CD4-positive, alpha-beta T cell treated with Interleukin-15 for 4 hours (primary cell): ENCODE results near the gene DVL1.
"Not testable (repeated sequence)": the region's sequence is repeated elsewhere in the genome, so short reads cannot be mapped to it uniquely, and the experiment has no call there.

Experiments
- DNase-seq: peaks from one replicate; pipeline ENCODE4 v3.0.0-alpha.2; 2020; ENCODE audit warnings: low spot score

The DVL1 gene

GRCh38 chr1:1373051-1373814 lies 24.0 kb upstream of the DVL1 start:
- DNase-seq = no peak

GRCh38 chr1:1371746-1372711 lies 22.8 kb upstream of the DVL1 start:
- peak; percentile 75 for DNase-seq

- DNase-seq = peak; percentile 39
Measured at GRCh38 chr1:1371364-1371745, 22.1 kb upstream of the DVL1 start.

- no peak for DNase-seq
Measured at GRCh38 chr1:1370771-1371300, 21.6 kb upstream of the DVL1 start.

- not testable (repeated sequence) for DNase-seq
Measured at GRCh38 chr1:1370094-1370493, 20.9 kb upstream of the DVL1 start.

GRCh38 chr1:1367315-1367714 lies 18.1 kb upstream of the DVL1 start:
- DNase-seq = no peak

GRCh38 chr1:1366699-1367066 lies 17.5 kb upstream of the DVL1 start:
- DNase-seq = no peak

GRCh38 chr1:1365875-1366698 lies 16.9 kb upstream of the DVL1 start:
- DNase-seq = no peak

GRCh38 chr1:1364266-1364665 lies 15.0 kb upstream of the DVL1 start:
- no peak for DNase-seq

GRCh38 chr1:1361982-1362423 lies 12.8 kb upstream of the DVL1 start:
- DNase-seq = no peak

GRCh38 chr1:1361233-1361981 lies 12.2 kb upstream of the DVL1 start:
- DNase-seq = no peak

- DNase-seq = no peak
Measured at GRCh38 chr1:1360506-1361169, 11.4 kb upstream of the DVL1 start.

- DNase-seq = no peak
Measured at GRCh38 chr1:1359664-1360468, 10.6 kb upstream of the DVL1 start.

- DNase-seq = no peak
Measured at GRCh38 chr1:1359308-1359663, 10.1 kb upstream of the DVL1 start.

- DNase-seq = no peak
Measured at GRCh38 chr1:1358433-1359271, 9.4 kb upstream of the DVL1 start, which contains the start of gene MXRA8. Gene MXRA8, minus strand, starts transcription at chr1:1358555. Its CDS starts 51 bp downstream, at chr1:1358504.

- no peak for DNase-seq
Measured at GRCh38 chr1:1357871-1358432, 8.7 kb upstream of the DVL1 start.

- DNase-seq = no peak
Measured at GRCh38 chr1:1356796-1357401, 7.7 kb upstream of the DVL1 start.

GRCh38 chr1:1356166-1356795 lies 7.1 kb upstream of the DVL1 start:
- DNase-seq = no peak
